GM21447 (cell line): ENCODE data around the gene ADARB2.

Source experiments
- ATAC-seq: cut with Tn5 transposase; IDR thresholded peaks from one replicate; pipeline ENCODE4 v1.9.1; 2021; ENCODE audit not compliant: unreplicated experiment

The ADARB2 gene

DNA sequence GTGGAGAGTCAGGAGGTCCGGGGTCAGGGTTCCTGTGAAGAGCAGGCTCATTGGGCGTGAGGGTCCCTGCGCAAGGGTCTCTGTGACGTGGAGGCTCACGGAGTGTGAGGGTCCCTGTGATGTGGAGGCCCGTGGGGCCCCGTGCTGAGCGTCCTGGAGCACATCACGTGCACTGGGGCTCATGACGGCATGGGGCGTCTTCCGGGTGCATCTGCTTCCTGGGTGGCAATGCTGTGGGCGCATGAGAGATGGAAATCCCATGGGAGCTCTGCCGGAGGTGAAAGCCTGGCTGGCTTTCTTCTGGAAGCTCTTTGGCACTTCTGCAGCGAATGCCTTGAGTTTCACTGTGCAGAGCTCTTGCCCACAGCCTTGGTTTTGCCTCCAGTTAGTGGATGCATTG lies 609.7 kb downstream of the ADARB2 start:
- no peak for ATAC-seq
